ENCODE measurements around the gene ACAP3. TPM values are rescaled to one million over a fixed set of nuclear protein-coding genes. Genes with fewer than 3 reads are reported as not detected.

Gene ACAP3
- total RNA-seq, 1 experiment from 2014 or later = 37.5 TPM

DNA sequence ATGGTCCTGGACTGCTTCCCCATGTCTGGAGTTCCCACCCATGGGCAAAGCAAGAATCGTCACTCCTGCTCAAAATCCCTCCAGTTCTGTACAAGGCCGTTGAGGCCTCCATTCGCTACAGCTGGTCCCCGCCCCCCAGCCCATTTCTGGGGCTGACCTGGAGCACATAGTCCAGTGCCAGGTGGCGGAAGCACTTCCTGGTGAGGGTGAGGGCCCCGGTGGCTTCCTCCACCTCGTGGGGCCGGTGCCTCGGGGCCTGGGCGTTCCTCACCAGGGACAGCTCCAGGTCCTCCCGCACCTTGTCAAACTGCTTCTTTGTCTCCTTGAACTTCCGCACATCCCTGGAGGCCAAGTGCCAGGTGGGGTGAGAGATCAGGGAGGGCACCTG, 7.4 kb downstream of the ACAP3 start:
- DNase-seq (ENCODE audit: low spot score) = no peak

DNA sequence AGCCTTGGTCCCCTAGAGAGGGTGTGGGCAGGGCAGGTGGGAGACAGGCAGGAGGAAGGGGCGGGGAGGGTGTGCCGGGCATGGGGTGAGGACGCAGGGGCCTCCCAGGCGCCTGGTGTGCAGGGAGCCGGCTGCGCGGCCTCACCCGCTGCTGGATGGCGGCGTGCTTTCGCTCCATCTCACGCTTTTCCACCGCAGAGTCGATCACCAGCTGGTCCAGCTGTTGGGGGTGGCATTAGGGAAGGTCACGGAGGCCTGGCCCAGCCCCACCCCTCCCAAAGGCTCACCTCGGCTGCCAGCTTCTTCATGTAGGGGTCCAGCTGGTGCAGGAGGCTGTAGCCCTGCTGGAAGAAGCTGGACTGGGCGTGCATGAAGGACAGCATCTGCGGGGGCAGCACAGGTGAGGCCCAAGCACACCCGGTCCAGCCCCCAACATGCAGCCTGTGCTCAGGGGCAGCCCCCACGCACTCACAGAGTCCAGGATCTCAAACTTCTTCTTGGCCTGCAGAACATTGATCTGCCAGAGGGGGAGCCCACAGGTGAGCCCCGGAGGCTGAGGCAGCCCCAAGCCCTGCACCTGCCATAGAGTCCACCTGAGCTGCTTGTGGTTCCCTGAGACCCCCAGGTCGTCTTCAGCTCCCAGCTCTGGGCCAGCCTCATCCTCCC, 7.9 kb downstream of the ACAP3 start:
- DNase-seq (ENCODE audit: low spot score) = no peak

- no peak for DNase-seq (ENCODE audit: low spot score)
Measured at GRCh38 chr1:1298861-1299685, 8.7 kb downstream of the ACAP3 start.

DNA sequence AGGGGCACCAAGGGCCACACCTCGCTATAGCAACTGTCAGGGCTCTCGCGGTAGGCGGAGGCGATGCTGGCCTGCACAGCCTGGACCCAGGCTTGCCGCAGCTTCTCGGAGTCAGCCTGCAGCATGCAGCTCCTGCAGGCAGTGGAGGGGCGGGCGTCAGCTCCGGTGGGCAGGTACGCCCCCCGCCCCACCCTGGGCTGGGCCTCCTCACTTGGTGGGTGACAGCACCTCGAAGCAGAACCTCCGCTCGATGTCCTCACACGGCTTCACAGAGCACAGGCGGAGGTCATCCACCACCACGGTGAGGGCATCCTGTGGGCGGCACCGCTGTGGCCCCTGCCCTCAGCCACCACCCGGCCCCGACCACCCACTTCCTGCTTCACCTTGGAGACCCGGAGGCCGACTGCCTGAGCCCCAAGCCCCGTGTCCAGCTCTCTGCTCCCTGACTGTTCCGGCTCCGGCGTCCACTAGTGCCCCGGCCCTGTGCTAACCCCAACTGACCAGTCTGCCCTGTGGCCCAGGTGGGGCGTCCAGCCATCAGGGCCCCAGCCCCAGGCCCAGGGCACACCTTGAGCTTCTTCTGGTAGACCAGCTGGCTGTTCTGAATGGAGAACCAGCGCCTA, 9.8 kb downstream of the ACAP3 start:
- no peak for DNase-seq (ENCODE audit: low spot score)

DNA sequence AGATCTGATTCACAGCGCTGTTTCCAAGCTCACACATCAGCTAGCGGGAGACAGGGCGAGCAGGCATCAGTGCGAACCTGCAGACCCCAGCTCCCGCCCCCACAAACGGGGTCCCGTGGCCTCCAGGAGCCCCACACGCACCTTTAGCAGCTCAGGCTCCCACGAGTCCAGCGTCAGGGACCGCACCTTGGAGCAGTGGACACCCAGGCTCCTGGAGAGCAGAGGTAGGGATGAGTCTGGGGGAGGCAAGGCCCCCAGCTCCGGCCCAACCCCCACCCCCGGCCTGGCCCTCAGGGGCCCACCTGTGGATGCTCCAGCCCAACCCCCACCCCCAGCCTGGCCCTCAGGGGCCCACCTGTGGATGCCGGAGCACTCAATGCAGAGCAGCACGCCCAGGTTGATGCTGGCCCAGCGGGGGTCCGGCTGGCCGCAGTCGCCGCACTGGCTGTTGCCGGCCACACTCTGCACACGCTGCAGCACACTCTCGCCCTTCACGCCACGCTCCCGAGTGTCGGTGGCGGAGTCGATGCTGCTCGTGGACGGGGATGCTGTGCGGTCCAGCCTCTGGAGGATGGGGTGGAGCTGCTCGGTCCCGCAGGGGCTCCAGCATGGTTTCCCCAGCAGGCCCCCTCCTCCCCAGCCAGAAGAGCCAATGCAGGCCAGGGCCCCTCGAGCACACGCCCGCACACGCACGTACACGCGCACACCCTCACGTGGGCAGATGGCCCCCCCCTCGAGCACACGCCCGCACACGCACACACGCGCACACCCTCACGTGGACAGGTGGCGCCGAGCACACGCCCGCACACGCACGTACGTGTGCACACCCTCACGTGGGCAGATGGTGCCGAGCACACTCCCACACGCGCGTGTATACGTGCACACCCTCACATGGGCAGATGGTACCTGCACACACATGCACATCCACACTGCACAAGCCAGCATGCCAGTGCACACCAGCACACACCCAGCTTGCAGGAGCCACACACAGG, 11.4 kb downstream of the ACAP3 start:
- no peak for DNase-seq (ENCODE audit: low spot score)

- no peak for DNase-seq (ENCODE audit: low spot score)
Measured at GRCh38 chr1:1295154-1295923, 12.4 kb downstream of the ACAP3 start.

- no peak for DNase-seq (ENCODE audit: low spot score)
Measured at GRCh38 chr1:1294250-1294890, 13.4 kb downstream of the ACAP3 start.

- DNase-seq (ENCODE audit: low spot score) = no peak
Measured at GRCh38 chr1:1293263-1294249, 14.2 kb downstream of the ACAP3 start.

DNA sequence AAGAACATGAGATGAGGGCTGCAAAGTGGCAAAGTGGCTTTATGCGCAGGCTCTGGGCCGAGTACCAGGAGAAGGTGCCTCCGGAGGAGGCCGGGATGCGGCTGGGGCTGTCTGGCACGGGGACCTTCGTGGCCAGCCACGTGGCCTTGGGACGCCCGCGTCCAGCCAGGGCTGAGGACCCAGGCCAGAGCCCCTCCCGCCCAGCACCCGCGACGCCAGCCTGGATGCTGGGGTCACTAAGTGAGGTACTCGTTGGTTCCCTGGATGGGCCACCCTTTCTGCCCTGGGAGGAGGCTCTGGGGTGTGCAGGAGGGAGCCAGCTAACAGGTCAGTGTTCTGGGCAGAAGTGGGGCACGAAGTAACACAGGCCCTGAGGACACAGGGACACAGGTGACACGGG, 14.9 kb downstream of the ACAP3 start:
- no peak for DNase-seq (ENCODE audit: low spot score)

- no peak for DNase-seq (ENCODE audit: low spot score)
Measured at GRCh38 chr1:1292442-1292779, 15.3 kb downstream of the ACAP3 start.

DNA sequence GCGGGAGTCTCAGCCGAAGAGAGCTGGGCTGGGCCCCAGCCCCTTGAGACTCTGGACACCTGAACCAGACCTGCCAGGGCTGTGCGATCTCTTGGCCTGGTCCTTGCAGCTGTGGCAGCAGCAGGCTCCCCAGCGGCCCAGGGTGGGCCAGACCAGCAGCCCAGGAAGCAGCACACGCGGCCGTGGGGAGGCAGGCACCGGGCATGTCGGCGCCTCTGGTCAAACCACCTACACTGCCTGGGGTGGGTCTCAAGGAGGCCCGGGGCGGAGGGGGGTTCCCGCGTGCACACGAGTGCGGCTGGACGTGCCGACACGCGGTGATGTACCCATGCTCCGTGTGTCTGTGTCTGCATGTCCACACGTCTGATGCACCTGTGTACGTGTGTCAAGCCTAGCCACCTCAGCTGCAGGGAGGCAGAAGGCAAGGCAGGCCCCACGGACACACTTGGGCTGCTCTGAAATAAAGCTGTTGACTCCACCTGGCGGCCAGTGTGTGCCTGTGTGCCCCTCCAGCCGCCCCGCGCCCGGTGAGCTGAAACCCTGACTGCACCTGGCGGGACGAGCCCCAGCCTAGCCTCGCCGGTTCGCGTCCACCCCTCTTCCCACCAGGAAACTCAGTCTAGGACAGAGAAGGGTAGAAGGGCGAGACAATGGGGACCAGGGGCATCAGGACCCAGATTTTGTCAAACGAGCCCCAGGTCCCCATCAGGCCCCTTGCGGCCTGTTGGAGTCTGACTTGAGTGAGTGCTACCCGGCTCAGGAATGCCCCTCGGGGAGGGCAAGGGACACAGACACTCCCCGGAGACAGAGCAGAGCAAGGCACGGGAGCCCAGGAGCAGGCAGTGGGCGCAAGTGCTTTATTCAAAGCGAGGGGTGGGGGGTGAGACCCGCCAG, 15.9 kb downstream of the ACAP3 start:
- no peak for DNase-seq (ENCODE audit: low spot score)

- no peak for DNase-seq (ENCODE audit: low spot score)
Measured at GRCh38 chr1:1291023-1291528, 16.7 kb downstream of the ACAP3 start.

DNA sequence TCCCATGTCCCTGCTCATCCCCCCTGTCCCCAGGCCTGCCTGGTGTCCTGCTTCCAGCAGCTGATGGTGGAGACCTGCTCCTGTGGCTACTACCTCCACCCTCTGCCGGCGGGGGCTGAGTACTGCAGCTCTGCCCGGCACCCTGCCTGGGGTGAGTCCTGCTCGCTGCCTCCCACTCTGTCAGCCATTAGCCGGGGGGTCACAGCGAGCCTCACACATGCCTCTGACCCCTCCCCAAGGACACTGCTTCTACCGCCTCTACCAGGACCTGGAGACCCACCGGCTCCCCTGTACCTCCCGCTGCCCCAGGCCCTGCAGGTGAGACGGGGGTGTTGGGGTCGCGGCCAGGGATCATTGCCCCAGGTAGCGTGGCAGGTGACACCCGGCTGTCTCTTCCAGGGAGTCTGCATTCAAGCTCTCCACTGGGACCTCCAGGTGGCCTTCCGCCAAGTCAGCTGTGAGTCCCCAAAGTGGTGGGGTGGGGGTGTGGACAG, 17.4 kb downstream of the ACAP3 start:
- DNase-seq (ENCODE audit: low spot score) = no peak

DNA sequence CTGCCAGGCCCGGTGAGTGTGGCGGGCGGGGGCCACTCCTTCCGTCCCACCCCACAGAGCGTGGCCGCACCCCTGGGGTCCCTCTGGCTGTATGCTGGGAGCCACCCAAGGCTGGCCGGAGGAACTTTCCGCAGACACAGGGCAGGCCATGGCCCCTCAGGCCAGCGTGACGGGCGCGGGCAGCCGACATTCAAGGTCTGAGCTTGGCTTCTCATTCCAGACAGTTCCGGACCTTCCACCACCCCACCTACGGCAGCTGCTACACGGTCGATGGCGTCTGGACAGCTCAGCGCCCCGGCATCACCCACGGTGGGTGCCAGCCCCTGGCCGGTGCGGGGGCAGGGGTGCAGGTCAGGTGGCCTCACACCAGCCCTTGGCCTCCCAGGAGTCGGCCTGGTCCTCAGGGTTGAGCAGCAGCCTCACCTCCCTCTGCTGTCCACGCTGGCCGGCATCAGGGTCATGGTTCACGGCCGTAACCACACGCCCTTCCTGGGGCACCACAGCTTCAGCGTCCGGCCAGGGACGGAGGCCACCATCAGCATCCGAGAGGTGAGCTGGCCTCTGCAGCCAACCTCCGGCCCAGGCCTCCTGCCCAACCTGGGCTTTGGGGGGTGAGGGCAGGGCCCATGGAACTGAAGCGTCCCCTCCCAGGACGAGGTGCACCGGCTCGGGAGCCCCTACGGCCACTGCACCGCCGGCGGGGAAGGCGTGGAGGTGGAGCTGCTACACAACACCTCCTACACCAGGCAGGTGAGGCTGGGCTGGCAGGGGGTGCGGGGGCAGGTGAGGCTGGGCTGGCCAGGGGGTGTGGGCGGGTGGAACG, 20.2 kb downstream of the ACAP3 start:
- DNase-seq (ENCODE audit: low spot score) = no peak

GRCh38 chr1:1286313-1287261, 21.1 kb downstream of the ACAP3 start:
- DNase-seq (ENCODE audit: low spot score) = no peak

Data from A172 (cell line).